H9 (cell line): ENCODE measurements around the gene TNNT2. TPM values are rescaled to one million over a fixed set of nuclear protein-coding genes. Genes with fewer than 3 reads are reported as not detected.

Experiments
- DNase-seq: peaks from one replicate; pipeline ENCODE4 v3.0.0-alpha.2; 2017
- H2AFZ ChIP-seq: one replicate; pipeline ENCODE4 v1.6.1; 2013; ENCODE audit warnings: mild to moderate bottlenecking, low read length, control low read depth, moderate library complexity
- H2AK5ac ChIP-seq: 2 replicates; pipeline ENCODE4 v1.6.1; 2013; ENCODE audit warnings: low read length, control low read depth, mixed read lengths; ENCODE audit not compliant: insufficient read length
- H2BK120ac ChIP-seq: one replicate; pipeline ENCODE4 v1.6.1; 2013; ENCODE audit warnings: low read depth, mild to moderate bottlenecking, low read length, control low read depth, inconsistent platforms; ENCODE audit not compliant: poor library complexity, severe bottlenecking
- H2BK12ac ChIP-seq: 2 replicates; pipeline ENCODE4 v1.6.1; 2013; ENCODE audit warnings: low read length, control low read depth, mixed read lengths, low read depth; ENCODE audit not compliant: insufficient read length
- H2BK15ac ChIP-seq: 2 replicates; pipeline ENCODE4 v1.6.1; 2013; ENCODE audit warnings: low read depth, low read length, control low read depth
- H2BK20ac ChIP-seq: one replicate; pipeline ENCODE4 v1.6.1; 2013; ENCODE audit warnings: low read depth, mild to moderate bottlenecking, low read length, control low read depth, inconsistent platforms; ENCODE audit not compliant: poor library complexity, severe bottlenecking
- H2BK5ac ChIP-seq: 2 replicates; pipeline ENCODE4 v1.6.1; 2013; ENCODE audit warnings: low read length, control low read depth, mixed read lengths; ENCODE audit not compliant: insufficient read length
- H3K14ac ChIP-seq: 2 replicates; pipeline ENCODE4 v1.6.1; 2013; ENCODE audit warnings: low read length, control low read depth; ENCODE audit not compliant: insufficient read depth
- H3K18ac ChIP-seq: 2 replicates; pipeline ENCODE4 v1.6.1; 2013; ENCODE audit warnings: low read depth, mild to moderate bottlenecking, mixed read lengths, low read length, control low read depth; ENCODE audit not compliant: insufficient read length
- H3K23ac ChIP-seq: 2 replicates; pipeline ENCODE4 v1.6.1; 2013; ENCODE audit warnings: low read length, control low read depth, mixed read lengths, low read depth; ENCODE audit not compliant: insufficient read length
- H3K23me2 ChIP-seq: 2 replicates; pipeline ENCODE4 v1.6.1; 2013; ENCODE audit warnings: low read depth, mild to moderate bottlenecking, mixed read lengths, low read length, control low read depth; ENCODE audit not compliant: insufficient read length, poor library complexity, severe bottlenecking
- H3K27ac ChIP-seq: 2 replicates; pipeline ENCODE4 v1.5.1; 2013; ENCODE audit warnings: low read length, control low read depth, mixed read lengths, low read depth; ENCODE audit not compliant: insufficient read length
- H3K27me3 ChIP-seq: 2 replicates; pipeline ENCODE4 v1.6.1; 2013; ENCODE audit warnings: low read length, control low read depth, inconsistent platforms; ENCODE audit not compliant: insufficient read depth
- H3K4ac ChIP-seq: 2 replicates; pipeline ENCODE4 v1.6.1; 2013; ENCODE audit warnings: low read depth, mild to moderate bottlenecking, control low read depth, inconsistent platforms, low read length, moderate library complexity
- H3K4me1 ChIP-seq: 2 replicates; pipeline ENCODE4 v1.6.1; 2013; ENCODE audit warnings: low read length, control low read depth, inconsistent platforms; ENCODE audit not compliant: insufficient read depth
- H3K4me2 ChIP-seq: 2 replicates; pipeline ENCODE4 v1.6.1; 2013; ENCODE audit warnings: low read length, control low read depth, mixed read lengths; ENCODE audit not compliant: insufficient read length, insufficient read depth
- H3K56ac ChIP-seq: 2 replicates; pipeline ENCODE4 v1.6.1; 2013; ENCODE audit warnings: low read depth, mild to moderate bottlenecking, mixed read lengths, low read length, control low read depth; ENCODE audit not compliant: insufficient read length
- H3K79me1 ChIP-seq: 2 replicates; pipeline ENCODE4 v1.6.1; 2013; ENCODE audit warnings: low read depth, mild to moderate bottlenecking, moderate library complexity, low read length, control low read depth, inconsistent platforms; ENCODE audit not compliant: insufficient read depth, poor library complexity, severe bottlenecking
- H3K79me2 ChIP-seq: 2 replicates; pipeline ENCODE4 v1.6.1; 2013; ENCODE audit warnings: low read length, control low read depth, inconsistent platforms; ENCODE audit not compliant: insufficient read depth
- H3K9ac ChIP-seq: 2 replicates; pipeline ENCODE4 v1.6.1; 2013; ENCODE audit warnings: low read length, control low read depth, mixed read lengths; ENCODE audit not compliant: insufficient read length; ENCODE audit errors: extremely low read depth
- H3K9me3 ChIP-seq: one replicate; pipeline ENCODE4 v1.6.1; 2013; ENCODE audit warnings: low read depth, low read length, inconsistent platforms; ENCODE audit not compliant: control insufficient read depth
- H3T11ph ChIP-seq: one replicate; pipeline ENCODE4 v1.6.1; 2013; ENCODE audit warnings: mild to moderate bottlenecking, low read length, control low read depth, inconsistent platforms
- H4K20me1 ChIP-seq: one replicate; pipeline ENCODE4 v1.6.1; 2013; ENCODE audit not compliant: control insufficient read depth, insufficient read length, insufficient read depth
- H4K5ac ChIP-seq: 2 replicates; pipeline ENCODE4 v1.6.1; 2013; ENCODE audit warnings: low read depth, mild to moderate bottlenecking, mixed read lengths, low read length, control low read depth; ENCODE audit not compliant: insufficient read length
- H4K8ac ChIP-seq: replicated peaks from 2 replicates; pipeline ENCODE4 v1.6.1; 2013; ENCODE audit warnings: low read length, control low read depth, mixed read lengths, low read depth; ENCODE audit not compliant: insufficient read length
- H4K91ac ChIP-seq: 2 replicates; pipeline ENCODE4 v1.6.1; 2013; ENCODE audit warnings: low read depth, mild to moderate bottlenecking, moderate library complexity, mixed read lengths, low read length, control low read depth; ENCODE audit not compliant: insufficient read length
- H3K27ac Mint-ChIP-seq, 3 experiments: 2 replicates in 2 of 3; 3 replicates in 1 of 3; pipeline ENCODE4 v1.8.0; 2020 to 2021; ENCODE audit warnings: mixed read lengths in 3 of 3, mild to moderate bottlenecking in 1 of 3, moderate library complexity in 1 of 3
- H3K27me3 Mint-ChIP-seq: 2 replicates; pipeline ENCODE4 v1.8.0; 2021; ENCODE audit warnings: low read depth, mild to moderate bottlenecking, moderate library complexity, mixed read lengths
- H3K36me3 Mint-ChIP-seq, 3 experiments: 2 replicates in 2 of 3; 3 replicates in 1 of 3; pipeline ENCODE4 v1.8.0; 2020 to 2021; ENCODE audit warnings: low read depth in 3 of 3, mixed read lengths in 3 of 3; ENCODE audit not compliant: insufficient read depth in 1 of 3
- H3K4me1 Mint-ChIP-seq, 2 experiments: 2 replicates each; pipeline ENCODE4 v1.8.0; 2020; ENCODE audit warnings: mixed read lengths in 2 of 2
- H3K4me3 Mint-ChIP-seq, 2 experiments: 2 replicates in 1 of 2; 3 replicates in 1 of 2; pipeline ENCODE4 v1.8.0; 2020 to 2021; ENCODE audit warnings: mild to moderate bottlenecking in 2 of 2, mixed read lengths in 2 of 2, moderate library complexity in 1 of 2
- H3K9me3 Mint-ChIP-seq, 2 experiments: 2 replicates in 1 of 2; 3 replicates in 1 of 2; pipeline ENCODE4 v1.8.0; 2020; ENCODE audit warnings: mild to moderate bottlenecking in 2 of 2, mixed read lengths in 2 of 2, moderate library complexity in 1 of 2
- WGBS: extraction: QIAGEN DNeasy Blood & Tissue Kit; methylation state at CpG from one replicate; pipeline ENCODE4 v1.1.7; 2013; ENCODE audit warnings: missing lambda C conversion rate, low lambda C conversion rate, mixed read lengths; ENCODE audit not compliant: insufficient read length; ENCODE audit errors: extremely low coverage; 5-methylcytosine and 5-hydroxymethylcytosine counted together
- total RNA-seq: library from RNA; stranded (reverse); gene quantifications from 2 replicates; pipeline ENCODE4 v1.2.1, GENCODE V29; 2021
- TF ChIP-seq, protein P1 (sequence below): fragments of 200-600 bp; sonication (generic); conservative IDR thresholded peaks from 3 replicates; pipeline ENCODE4 v1.8.0; 2021; ENCODE audit warnings: antibody characterized with exemption, mild to moderate bottlenecking

Gene TNNT2
- total RNA-seq, 1 experiment from 2014 or later = 8.6 TPM

DNA sequence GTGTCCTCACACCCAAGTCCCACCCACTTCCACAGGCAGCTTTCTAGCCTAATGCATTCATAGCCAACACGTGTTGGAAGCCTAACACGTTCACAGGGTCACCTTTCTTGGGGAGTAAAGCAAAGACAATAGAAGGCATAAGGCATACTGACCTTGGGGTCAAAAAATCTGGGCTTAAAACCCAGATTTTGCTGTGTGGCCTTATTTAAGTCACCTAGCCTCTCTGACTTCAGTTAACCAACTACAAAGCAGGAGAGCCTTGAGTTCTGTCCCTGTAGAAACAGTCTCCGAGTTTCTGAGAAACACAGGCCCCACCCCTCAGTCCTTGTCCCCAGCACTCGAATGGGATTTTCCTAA is 1.4 kb downstream of the TNNT2 start:
- H3K4ac ChIP-seq = peak overlapping the region; percentile 60; the same call in 1 of the 2 replicates
- no peaks in the 10 kb centered on the region for H3K23me2 ChIP-seq
- peak overlapping the region; percentile 66 for H3K18ac ChIP-seq
- H2BK20ac ChIP-seq = no peak overlapping the region
- DNase-seq = no peak
- no peak overlapping the region for H2AFZ ChIP-seq
- H3K4me1 ChIP-seq = peaks cover 19% of the 10 kb centered on the region; the same call in 1 of the 2 replicates
- H3T11ph ChIP-seq = no peak overlapping the region
- no peaks in the 10 kb centered on the region for H3K9me3 ChIP-seq
- TF ChIP-seq, protein P1, sequence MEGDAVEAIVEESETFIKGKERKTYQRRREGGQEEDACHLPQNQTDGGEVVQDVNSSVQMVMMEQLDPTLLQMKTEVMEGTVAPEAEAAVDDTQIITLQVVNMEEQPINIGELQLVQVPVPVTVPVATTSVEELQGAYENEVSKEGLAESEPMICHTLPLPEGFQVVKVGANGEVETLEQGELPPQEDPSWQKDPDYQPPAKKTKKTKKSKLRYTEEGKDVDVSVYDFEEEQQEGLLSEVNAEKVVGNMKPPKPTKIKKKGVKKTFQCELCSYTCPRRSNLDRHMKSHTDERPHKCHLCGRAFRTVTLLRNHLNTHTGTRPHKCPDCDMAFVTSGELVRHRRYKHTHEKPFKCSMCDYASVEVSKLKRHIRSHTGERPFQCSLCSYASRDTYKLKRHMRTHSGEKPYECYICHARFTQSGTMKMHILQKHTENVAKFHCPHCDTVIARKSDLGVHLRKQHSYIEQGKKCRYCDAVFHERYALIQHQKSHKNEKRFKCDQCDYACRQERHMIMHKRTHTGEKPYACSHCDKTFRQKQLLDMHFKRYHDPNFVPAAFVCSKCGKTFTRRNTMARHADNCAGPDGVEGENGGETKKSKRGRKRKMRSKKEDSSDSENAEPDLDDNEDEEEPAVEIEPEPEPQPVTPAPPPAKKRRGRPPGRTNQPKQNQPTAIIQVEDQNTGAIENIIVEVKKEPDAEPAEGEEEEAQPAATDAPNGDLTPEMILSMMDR = no peak
- no peak overlapping the region for H2BK15ac ChIP-seq
- Mint-ChIP-seq H3K9me3 (no peaks in the 10 kb centered on the region), H3K4me3 (peak overlapping the region; percentile 31 to 41; a peak in 3 of 5 replicates), H3K4me1 (peaks cover 66 to 71% of the 10 kb centered on the region in 2 experiments), H3K27ac (peak overlapping the region; percentile 98 to 99 (median 99)), H3K27me3 (peaks cover 12% of the 10 kb centered on the region), H3K36me3 (peaks cover 0 to 2% (median 2%) of the 10 kb centered on the region in 3 experiments; a peak in 2 of 7 replicates)
- H4K20me1 ChIP-seq = no peaks in the 10 kb centered on the region
- H3K27me3 ChIP-seq = no peaks in the 10 kb centered on the region; the same call in 1 of the 2 replicates
- no peak overlapping the region for H3K56ac ChIP-seq
- no peak overlapping the region for H2BK120ac ChIP-seq
- H3K23ac ChIP-seq = no peak overlapping the region
- peak overlapping the region; percentile 82 for H2BK5ac ChIP-seq
- peak overlapping the region; percentile 59 for H4K91ac ChIP-seq
- no CpG with 5 or more reads among the region's 4 CpGs for WGBS
- H2BK12ac ChIP-seq = no peak overlapping the region
- H3K4me2 ChIP-seq = peak overlapping the region; percentile 38
- no peaks in the 10 kb centered on the region for H3K79me2 ChIP-seq
- H4K8ac ChIP-seq = no peak overlapping the region
- H4K5ac ChIP-seq = peak overlapping the region; percentile 30
- H3K79me1 ChIP-seq = no peaks in the 10 kb centered on the region
- H3K14ac ChIP-seq = peak overlapping the region; percentile 41; the same call in 1 of the 2 replicates
- no peak overlapping the region for H3K9ac ChIP-seq
- H3K27ac ChIP-seq = peak overlapping the region; percentile 95
- H2AK5ac ChIP-seq = no peak overlapping the region
